GM21786 (cell line): Measurements from ENCODE around the gene ZNF275.
"Not testable (repeated sequence)": the region's sequence is repeated elsewhere in the genome, so short reads cannot be mapped to it uniquely, and the experiment has no call there.

ENCODE experiments used
- ATAC-seq: cut with Tn5 transposase; IDR thresholded peaks from one replicate; pipeline ENCODE4 v1.9.1; 2021; ENCODE audit not compliant: unreplicated experiment

ZNF275 gene

DNA sequence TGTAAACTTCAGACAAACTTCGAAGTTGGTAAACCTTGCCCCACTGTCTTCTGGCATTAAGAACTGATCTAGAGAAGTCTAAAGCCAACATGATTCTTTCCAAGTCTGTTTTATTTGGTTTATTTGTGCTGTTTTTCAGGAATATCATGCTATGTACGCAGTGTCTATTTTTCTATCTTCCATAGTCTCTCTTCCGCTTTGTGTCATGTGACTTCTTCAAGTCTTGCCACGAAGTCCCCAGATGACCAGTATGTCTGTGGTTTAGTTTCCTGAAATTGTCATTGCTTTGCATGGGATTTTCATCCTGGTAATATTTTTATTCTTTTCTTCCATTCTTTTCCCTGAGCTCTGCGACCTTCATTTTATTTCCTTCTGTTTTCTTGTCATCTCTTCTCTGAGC is 52.1 kb downstream of the ZNF275 start:
- no peak for ATAC-seq

DNA sequence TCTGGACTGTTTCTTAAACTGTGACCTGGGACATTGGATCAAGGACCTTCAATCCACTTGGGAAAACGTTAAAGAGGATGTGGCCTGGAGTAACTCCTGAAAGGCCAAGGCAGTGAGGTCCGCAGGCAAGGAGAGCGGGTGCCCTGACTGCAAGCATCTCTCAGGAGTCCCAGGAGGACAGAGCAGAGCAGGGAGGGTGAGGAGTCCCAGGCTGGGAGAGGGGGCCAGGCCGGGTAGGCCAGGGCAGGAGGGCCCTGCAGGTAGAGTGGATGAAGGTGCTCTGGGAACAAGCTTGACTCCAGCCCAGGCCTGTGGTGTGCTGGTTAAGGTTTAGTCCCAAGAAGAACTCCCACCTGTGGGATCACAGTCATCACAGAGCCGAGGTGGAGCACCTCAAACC is 53.4 kb downstream of the ZNF275 start:
- no peak for ATAC-seq

DNA sequence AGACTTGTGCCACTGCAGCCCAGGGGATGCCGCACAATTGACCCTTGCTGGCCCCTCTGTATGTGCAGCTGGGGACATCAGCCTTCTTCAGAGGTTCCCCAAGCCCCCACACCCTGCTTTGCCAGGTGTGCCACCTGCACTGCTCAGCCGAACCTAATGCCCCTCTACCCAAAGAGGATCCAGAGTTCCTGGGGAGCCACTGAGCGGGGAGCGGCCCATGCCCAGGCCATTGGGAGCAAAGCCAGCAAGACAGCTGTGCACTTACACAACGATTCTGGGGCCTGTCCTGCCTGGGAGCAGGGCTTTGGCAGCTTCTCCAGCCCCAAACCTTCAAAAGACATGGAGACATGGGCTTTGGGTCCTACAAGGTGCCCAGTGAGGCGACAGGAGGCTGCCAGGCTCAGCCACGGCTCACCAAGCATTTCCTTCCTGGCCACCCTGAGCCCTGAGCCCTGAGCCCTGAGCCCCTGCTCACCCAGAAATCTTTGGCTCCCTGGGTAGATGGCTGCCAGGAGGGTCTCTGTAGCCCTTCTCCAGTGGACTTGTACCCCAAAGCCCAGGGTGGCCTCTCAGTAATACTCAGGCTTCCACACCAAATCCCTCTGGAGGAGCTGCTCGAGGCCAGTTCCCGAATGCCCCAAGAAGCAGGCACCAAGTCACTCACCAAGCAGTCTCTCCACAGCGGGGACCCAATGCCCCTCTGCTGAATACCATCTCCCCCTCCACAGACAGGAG is 54.2 kb downstream of the ZNF275 start:
- no peak for ATAC-seq

DNA sequence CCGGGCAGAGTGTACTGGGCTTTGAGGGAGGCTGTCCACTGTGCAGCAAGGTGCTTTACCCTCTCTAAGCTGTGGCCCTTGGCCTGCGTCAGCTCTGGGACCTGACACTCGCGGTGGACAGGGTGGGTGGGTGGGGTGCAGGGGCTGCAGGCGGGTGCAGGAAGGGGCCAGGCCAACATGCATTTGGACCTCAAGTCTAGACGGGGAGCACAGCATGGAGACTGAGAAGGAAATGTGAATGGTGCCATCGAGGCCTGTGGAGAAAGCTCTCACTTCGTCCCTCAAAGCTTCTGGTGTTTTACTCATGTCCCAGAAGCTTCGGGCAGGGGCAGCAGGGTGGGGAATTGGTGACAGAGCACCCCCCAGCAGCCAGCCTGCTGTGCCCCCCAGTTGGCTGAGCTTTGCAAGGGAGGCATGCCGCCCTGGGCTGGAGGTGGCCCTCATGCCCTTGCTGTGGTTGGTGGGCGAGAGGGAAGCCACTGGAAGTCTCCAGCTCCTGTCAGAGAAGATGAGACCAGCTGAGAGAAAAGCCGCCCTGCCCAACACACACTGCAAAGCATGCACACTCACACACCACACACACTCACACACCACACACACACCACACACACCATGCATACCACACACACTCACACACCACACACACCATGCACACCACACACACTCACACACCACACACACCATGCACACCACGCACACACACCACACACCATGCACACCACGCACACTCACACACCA is 54.9 kb downstream of the ZNF275 start:
- no peak for ATAC-seq

DNA sequence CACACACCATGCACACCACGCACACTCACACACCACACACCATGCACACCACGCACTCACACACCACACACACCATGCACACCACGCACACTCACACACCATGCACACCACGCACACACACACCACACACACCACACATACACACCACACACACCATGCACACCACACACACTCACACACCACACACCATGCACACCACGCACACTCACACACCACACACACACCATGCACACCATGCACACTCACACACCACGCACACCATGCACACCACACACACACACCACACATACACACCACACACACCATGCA is 55.5 kb downstream of the ZNF275 start:
- ATAC-seq, result not testable (repeated sequence)

DNA sequence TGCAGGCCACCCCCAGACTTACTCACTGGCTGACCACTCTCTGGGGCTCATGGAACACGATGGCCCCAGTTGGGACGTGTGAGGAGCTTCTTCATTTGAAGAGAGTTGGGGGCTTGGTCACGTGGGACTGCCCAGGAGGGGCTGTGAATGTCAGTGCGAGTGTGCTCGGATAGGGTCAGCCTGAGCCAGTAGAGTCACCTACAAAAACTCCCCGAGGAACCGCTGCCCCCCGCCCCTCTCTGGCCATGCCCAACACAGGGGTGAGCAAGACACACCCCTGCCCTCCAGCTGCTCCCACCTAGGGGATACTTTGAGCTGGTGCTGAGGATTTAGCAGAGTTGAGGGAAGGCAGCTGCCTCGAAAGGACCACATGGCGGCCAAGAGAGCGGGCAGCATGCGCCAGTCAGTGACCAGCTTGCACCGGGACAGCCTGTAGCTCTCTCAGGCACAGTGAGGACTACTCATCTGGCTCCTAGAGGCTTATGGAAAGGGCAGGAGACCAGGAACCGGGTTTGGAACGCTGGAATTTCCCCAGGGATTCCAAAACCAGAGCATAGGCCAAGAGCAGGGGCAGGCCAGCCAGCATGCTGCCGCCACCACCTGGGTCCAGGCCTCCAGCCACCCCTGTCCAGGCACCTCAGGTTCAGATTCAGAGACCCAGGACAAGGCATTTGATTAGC is 58.8 kb downstream of the ZNF275 start:
- no peak for ATAC-seq

DNA sequence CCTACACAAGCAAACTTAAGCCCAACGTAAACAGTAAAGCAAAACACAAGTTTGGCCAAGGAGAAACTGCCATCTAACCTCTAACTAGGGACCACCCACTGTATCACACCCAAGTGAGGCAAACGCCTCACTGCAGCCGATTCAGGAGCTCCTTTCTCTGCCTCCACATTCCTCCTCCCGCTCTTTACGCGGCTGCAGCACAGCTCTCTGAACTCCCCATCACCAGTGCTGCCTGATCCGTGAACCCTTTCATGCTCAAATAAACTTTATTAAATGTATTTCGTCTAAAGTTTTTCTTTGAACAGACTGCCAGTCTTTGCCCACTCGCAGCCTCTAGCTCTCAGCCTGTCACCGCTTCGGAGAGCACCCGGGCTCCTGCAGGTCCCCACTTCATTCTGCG is 60.7 kb downstream of the ZNF275 start:
- ATAC-seq, result no peak

DNA sequence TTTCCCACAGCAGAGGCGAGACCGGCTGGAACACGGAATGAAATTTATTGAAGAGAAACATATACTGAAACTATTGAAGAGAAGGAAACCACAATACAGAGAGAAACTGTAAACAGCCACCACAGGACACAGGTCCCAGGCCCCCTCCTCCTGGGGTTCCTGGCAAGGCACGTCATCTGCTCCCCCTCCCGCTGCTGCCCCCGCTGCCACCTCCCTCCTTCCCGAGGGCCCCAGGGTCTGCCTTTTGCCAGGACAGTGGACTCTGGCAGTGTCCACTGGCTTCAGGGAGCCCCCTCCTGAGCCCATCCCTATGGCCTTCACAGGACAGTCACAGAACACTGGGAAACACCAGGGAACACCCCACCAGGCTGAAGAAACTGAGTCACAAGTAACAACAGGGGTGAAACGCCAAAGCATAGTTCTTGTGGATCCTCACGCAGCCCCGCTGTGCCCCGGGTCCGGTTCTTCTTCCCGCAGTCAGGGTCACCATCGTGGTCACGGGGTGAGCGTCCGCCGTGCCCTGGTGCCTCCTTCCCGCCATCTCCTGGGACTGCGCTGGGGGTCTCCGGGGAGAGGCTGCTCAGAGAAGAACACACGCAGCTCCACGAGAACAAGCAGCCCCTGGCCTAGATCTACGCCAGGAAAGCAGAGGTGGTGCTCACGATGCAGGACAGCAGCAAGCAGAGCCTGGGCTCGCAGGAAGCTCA is 61.8 kb downstream of the ZNF275 start:
- no peak for ATAC-seq

DNA sequence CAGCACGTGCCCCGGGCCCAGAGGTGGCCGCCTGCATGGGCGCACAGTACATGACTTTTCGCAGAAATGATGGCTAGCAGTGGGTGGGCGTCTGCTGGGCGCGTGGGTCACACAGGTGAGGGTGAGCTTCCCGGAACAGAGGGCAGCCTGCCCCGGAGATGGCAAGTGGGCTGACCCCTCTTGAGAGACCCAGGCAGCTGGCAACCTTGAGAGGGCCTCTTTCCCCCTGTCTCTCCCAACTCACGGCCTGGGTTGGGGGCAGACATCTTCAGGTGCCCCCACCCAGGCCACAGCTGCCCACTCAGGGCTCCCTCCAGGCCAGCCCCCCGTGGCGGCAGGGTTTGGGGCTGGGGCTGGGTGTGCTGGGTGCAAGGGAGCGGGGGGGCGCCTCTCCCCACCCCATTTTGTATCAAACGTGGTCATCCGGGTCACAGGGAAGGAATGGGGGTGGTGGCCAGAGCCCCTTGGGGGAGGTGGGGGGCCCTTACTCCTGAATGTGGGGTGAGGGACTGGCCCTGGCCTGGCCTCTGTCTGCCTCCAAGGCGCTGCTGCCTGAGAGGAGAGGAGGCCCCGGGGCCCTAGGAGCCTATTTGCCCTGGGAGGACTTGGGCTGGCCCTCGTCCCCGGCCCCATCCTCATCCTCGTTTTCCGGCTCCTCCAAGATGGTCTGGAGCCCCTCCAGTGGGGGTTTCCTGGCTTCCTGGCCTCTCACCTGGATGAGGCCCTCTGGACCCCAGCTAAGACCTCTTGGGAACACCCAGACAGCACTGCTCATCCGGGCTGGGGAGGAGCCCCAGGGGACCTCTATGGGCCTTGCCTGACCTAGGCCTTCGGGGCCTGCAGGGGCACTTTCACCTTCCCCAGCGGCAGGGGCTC is 62.6 kb downstream of the ZNF275 start:
- no peak for ATAC-seq

DNA sequence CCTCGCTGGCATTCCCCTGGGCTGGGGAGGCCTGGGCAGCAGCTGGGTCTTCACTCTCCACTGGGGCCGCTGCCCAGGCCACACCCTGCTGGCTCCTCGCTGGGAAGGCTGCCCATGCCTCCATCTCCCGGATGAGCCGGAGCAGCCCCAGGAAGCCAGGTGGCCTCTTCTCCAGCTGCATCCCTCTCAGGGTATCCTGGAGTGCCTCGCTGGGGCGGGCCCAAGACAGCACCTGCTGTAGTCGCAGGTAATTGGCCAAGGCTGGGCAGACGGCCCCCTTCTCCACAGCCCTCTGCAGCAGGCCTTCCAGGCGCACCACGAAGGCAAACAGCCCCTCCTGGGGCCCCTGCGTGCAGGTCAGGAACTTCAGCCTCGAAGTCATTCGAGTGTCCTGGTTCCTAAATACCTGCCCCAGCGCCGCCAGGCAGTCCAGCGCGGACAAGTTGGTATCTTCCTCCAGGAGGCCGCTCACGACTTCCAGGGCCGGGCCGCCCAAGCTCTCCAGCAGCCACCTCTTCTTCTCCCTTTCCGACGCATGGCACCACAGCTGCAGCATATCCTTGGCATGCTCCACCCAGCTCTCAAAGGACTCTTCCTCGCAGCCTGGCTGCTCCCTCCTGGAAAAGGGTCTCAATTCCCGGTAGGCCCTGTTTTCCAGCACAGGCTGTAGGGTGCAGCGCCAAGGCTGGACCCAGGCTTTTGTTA is 63.5 kb downstream of the ZNF275 start:
- ATAC-seq, result no peak

DNA sequence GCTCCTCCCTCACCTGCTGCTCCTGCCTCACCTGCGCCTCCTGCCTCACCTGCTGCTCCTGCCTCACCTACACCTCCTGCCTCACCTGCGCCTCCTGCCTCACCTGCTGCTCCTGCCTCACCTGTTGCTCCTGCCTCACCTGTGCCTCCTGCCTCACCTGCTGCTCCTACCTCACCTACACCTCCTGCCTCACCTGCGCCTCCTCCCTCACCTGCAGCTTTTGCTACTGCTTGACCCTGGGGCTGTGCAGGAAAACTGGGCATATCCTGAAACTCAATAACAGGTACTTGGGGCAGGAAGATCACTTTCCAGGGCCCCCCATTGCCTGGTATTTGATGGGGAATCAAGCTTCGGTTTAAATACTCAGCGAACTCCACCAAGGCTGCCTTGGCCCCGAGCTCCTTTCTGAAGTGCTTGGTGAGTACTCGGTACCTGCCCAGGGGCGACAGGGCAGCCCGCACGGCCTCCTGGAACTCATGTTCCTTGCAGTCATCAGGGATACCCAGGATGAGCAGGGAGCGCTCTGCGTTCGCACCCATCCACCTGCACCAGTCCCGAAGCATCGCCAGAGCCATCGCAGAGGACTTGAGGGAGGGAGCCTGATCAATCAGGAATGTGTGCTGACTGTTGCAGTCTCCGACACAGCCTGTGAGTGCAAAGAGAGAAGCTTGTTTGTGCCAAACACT is 64.5 kb downstream of the ZNF275 start:
- ATAC-seq, result no peak

DNA sequence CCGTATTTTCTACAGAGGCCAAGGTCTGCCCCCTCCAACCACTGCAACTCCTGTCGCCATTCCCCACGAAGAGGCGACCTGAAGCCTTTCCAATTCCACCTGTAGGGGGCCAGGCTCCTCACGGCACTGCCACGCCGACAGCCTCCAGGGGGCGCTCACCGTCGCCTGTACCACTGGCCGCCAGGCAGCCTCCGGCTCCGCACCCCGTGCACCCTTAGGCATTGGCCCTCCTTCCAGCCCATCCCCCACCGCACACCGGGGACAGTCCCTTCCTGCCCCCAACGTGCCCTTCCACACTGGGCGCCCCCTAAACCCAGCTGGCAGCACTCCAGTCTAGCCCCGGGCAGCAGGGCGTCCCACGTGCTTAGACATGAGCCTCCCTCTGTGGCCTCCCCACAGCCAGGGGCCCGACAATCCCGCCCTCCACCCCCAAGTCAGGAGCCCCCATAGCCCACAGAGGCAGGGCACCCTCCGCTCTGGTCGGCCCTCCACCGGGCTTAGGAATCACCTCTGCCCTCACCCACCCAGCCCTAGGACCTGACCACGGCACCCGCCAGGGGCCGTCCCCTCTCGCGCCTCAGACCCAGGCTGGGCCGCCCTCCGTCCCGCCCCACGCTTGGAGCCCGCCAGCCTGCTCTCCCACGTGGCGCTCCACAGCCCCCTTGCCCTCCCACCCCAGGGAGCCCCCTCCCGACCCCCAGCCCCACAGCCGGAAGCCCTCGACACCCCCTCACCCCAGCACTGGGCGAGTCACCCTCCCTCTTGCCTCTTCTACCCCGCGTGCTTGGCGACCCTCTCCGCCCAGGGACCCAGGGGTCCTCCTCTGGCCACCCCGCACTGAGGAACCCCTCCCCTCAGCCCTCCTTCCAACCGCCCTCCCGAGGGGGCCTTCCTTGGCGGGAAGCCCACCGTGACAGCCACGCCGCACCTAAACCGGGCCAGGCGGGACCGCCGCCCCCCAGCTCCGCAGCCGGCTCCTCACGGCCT is 66.5 kb downstream of the ZNF275 start:
- peak; percentile 80 for ATAC-seq

DNA sequence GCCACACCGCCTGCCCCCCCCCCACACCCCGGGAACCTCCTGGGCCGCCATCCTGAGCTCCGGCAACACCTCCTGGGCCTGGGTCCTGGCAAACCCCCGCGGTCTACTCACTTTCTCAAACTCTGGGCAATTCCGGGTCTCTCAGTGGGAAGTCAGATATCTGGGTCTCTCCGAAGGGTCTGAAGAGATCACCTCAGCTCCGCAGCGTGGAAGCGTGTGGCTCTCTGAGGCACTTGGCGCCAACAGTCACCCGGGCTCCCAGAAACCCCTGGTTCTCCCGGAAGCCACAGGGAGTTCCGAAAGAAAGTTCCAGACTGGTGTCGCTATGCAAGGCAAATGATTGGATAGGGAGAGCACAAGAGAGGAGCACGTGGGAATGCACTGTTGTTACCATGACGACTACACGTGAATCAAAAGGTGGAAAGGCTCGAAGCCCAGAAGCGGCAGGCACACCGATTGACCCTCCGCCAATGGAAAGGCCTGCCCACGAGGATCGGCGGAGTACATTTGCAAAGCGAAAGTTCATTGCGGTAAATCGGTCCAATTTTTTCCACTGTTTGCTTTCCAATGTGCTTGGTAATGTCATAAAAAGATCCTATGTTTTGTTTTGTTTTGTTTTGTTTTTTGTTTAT is 67.3 kb downstream of the ZNF275 start, which contains the start of gene PNMA6E:
PNMA6E (minus strand) TSS at position 218 of the 632 bp plus-strand sequence. CDS start 2,501 bp downstream, outside the sequence.
- no peak for ATAC-seq
